ENCODE data around the gene PCDHGA3. TPM values are rescaled to one million over a fixed set of nuclear protein-coding genes. Genes with fewer than 3 reads are reported as not detected.

The PCDHGA3 gene
- total and polyA plus RNA-seq, 2 of the 13 experiments (the other 11 are each of a cell fraction or from before 2014, with no cell fraction given) = 0.05 TPM; not detected in 1

DNA sequence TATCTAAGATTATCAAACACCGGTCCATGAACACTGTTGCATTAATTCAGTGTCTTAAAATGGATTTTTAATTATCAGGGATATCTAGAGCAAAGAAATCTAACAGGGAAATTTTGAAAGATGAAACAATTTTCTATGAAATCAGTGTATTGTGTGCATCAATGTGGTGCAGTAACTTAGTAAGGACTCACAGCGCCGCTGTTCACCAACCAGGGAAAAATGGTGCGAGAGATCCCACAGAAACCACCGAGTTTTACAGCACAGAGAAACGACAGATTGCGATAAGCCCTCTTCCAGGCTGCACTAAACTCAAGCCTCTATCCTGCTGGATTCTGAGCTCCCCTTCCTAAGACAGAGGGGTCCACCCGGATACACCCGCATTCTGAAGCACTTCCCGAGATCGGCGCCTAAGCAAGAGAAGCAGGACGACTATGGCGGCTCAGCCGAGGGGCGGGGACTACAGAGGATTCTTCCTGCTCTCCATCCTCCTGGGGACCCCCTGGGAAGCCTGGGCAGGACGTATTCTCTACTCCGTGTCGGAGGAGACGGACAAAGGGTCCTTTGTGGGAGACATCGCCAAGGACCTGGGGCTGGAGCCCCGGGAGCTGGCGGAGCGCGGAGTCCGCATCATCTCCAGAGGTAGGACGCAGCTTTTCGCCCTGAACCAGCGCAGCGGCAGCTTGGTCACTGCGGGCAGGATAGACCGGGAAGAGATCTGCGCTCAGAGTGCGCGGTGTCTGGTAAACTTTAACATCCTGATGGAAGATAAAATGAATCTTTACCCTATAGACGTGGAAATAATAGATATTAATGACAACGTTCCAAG is 39.1 kb downstream of the PCDHGA3 start, which contains the start of gene PCDHGA7:
PCDHGA7 (plus strand) TSS at position 274 of the 826 bp plus-strand sequence; CDS start at position 432, 158 bp downstream.
- Histone ChIP-seq H3K36me3 (replicated peaks in 1 of 2; ENCODE audit: control insufficient read depth in 1 of 2, insufficient read depth in 2 of 2, low read length in 2 of 2) (no peaks in the 10 kb centered on the region), H3K27me3 (ENCODE audit: control insufficient read depth in 1 of 2, insufficient read depth in 2 of 2, low read length in 2 of 2) (no peaks in the 10 kb centered on the region), H4K20me1 (ENCODE audit: insufficient read depth, low read length) (no peaks in the 10 kb centered on the region), H3K4me3 (replicated peaks in 1 of 3; ENCODE audit: insufficient read depth in 1 of 3, low read depth in 2 of 3, low read length in 3 of 3) (no peak within 1 kb of the TSS), H3K9me3 (ENCODE audit: low read length) (no peaks in the 10 kb centered on the region; the same call in 1 of the 2 replicates), H3K79me2 (ENCODE audit: insufficient read depth, low read length) (no peaks in the 10 kb centered on the region), H3K4me2 (ENCODE audit: low read depth, low read length) (no peak within 1 kb of the TSS), H3K9ac (ENCODE audit: insufficient read depth, low read depth, low read length) (no peak within 1 kb of the TSS), H2AFZ (ENCODE audit: low read length) (no peak within 1 kb of the TSS), H3K27ac (ENCODE audit: extremely low read length, insufficient read depth, low read length) (no peak within 1 kb of the TSS), H3K4me1 (ENCODE audit: insufficient read depth, low read length) (no peaks in the 10 kb centered on the region)
- ChIA-PET CTCF (ENCODE audit: low intra/inter-chr PET ratio, low total read pairs) (no interaction called here), POLR2A (no interaction called here)
- ATAC-seq (no peak), FAIRE-seq (no peak), DNase-seq (ENCODE audit: low spot score) (no peak)
- in situ Hi-C loops (cut with HindIII; ENCODE audit: extremely low pct_ligation_motif_present, low pct_unique_long_range_greater_than_20kb) (no loop called here), intact Hi-C loops (cut with micrococcal nuclease; ENCODE audit: unreplicated experiment) (no loop called here)
- TF ChIP-seq PTBP1 (IDR thresholded peaks at IDR 0.05; ENCODE audit: low read depth, low read length, poor library complexity, severe bottlenecking) = no peak
- no peak for TF ChIP-seq KLF9 (CRISPR knock-in tag; IDR thresholded peaks at IDR 0.05; ENCODE audit: low read depth)
- TF ChIP-seq ZNF12 (CRISPR knock-in tag; IDR thresholded peaks at IDR 0.05) = no peak
- no peak for TF ChIP-seq TARDBP (CRISPR knock-in tag; IDR thresholded peaks at IDR 0.05)
- TF ChIP-seq MYNN (CRISPR knock-in tag; IDR thresholded peaks at IDR 0.05; ENCODE audit: low read depth) = no peak
- TF ChIP-seq ZBTB20 (CRISPR knock-in tag; IDR thresholded peaks at IDR 0.05; ENCODE audit: borderline replicate concordance, low read depth) = no peak
- TF ChIP-seq ELF4 (CRISPR knock-in tag; IDR thresholded peaks at IDR 0.05; ENCODE audit: borderline replicate concordance) = no peak
- no peak for TF ChIP-seq KMT2B (CRISPR knock-in tag; IDR thresholded peaks at IDR 0.05)
- TF ChIP-seq RARA (CRISPR knock-in tag; IDR thresholded peaks at IDR 0.05) = no peak
- TF ChIP-seq FOXM1 (CRISPR knock-in tag; IDR thresholded peaks at IDR 0.05) = no peak
- TF ChIP-seq MLLT10 (CRISPR knock-in tag; IDR thresholded peaks at IDR 0.05) = no peak
- no peak for TF ChIP-seq TBX2 (CRISPR knock-in tag; IDR thresholded peaks at IDR 0.05; ENCODE audit: borderline replicate concordance)
- no TSS peak for BruUV-seq (replicated peaks)
- 75% methylated on average over 37 of the region's 37 CpGs for WGBS (ENCODE audit: low lambda C conversion rate)

All from HepG2 (cell line).